Neural crest cell (in vitro differentiated cells): Measurements from ENCODE around the gene CDH16. TPM values are rescaled to one million over a fixed set of nuclear protein-coding genes. Genes with fewer than 3 reads are reported as not detected.

Source experiments
- DNase-seq: peaks from one replicate; pipeline ENCODE4 v3.0.0; 2021; ENCODE audit warnings: low read depth, mixed read lengths, low spot score
- H3K27ac Mint-ChIP-seq: one replicate; pipeline ENCODE4 v1.8.0; 2021; ENCODE audit warnings: mild to moderate bottlenecking, mixed read lengths; ENCODE audit not compliant: unreplicated experiment
- H3K27me3 Mint-ChIP-seq: 2 replicates; pipeline ENCODE4 v1.8.0; 2021; ENCODE audit warnings: low read depth, mild to moderate bottlenecking, mixed read lengths
- H3K36me3 Mint-ChIP-seq: 2 replicates; pipeline ENCODE4 v1.8.0; 2021; ENCODE audit warnings: low read depth, mild to moderate bottlenecking, mixed read lengths
- H3K4me1 Mint-ChIP-seq: 2 replicates; pipeline ENCODE4 v1.8.0; 2021; ENCODE audit warnings: mixed read lengths
- H3K4me3 Mint-ChIP-seq: one replicate; pipeline ENCODE4 v1.8.0; 2021; ENCODE audit warnings: mild to moderate bottlenecking, mixed read lengths
- H3K9me3 Mint-ChIP-seq: 2 replicates; pipeline ENCODE4 v1.8.0; 2021; ENCODE audit warnings: mixed read lengths
- total RNA-seq: library from RNA; stranded (reverse); gene quantifications from 2 replicates; pipeline ENCODE4 v1.2.1, GENCODE V29; 2021
- TF ChIP-seq, protein P1 (sequence below): fragments of 200-600 bp; sonication (generic); conservative IDR thresholded peaks from 2 replicates; pipeline ENCODE4 v1.5.0; 2021; ENCODE audit warnings: antibody characterized with exemption, mild to moderate bottlenecking

Gene CDH16
- total RNA-seq, 1 donor from 2014 or later: not detected

DNA sequence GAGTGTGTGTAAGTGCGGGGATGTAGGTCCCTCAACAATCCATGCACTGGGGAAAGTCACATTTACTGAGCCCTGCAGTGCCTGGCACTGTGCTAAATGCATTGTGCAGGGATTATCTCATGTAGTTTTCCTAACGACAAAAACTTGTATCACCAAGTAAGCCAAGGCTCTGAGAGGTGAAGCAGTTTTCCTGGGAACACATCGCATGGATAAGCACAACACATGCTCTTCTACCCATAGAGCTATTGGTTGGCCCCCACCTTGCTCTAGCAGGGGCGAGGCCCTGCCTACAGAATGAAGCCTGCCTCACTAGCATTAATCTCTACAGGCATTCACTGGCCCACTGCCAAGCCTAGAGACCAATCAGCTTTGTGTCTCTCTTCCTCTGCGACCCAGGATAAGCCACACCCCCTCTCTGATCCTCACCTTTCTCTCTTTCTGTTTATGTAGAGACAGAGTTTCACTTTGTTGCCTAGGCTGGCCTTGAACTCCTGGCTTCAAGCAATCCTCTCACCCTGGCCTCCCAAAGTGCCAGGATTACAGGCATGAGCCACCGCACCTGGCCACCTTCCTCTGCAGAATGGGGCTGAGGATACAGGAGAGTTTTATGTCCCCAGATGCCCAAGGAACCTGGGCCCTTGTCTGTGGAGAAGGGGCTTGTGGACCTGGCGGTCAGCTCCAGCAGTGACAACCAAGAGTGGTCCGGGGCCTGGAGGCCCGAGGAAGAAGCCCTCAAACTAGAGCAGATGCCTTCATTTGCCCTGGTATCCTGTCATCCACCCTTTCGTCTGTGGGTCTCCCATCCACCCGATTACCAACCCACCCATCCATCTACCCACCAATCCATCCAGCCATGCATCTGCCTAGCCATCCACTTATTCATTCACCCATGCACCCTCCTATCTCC lies 12.8 kb downstream of the CDH16 start:
- H3K27ac Mint-ChIP-seq: no peak overlapping the region
- DNase-seq: no peak

DNA sequence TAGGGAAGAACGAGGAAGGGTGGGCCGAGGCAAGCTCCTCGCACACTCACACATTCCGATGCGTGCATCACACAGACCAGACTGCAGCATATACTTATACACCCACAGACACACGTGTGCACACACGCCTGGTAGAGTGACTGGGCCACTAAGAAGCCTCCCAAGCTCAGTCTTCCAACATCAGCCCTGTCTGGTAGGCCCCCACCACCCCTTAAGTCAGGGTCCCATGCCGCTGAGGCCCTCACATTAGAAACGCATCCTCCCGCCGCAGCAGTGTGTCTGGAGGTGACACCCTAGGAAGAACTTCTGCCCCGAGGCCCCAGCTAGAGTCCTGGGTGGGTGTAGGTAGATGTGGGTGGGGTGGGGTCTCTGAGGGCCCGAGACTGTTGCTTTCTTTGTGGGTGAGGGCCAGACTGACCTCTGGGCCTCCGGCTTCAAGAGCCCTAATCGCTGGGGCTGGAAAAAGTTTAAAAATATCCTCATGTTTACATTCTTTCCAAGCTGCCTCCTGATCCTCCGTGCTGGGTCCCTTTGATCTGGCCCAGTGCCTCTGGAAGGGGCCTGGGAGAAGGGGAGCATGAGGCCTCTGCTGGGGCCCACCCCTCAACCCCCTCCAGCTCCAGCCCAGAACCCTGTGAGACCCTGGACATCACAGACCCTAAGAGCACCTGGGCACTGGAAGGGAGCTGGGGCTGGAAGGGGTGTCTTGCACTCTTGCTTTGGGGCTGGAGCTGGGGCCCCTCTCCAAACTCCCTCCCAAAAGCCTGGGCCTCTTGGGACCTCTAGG lies 13.6 kb downstream of the CDH16 start:
- H3K27ac Mint-ChIP-seq: no peak overlapping the region
- H3K27me3 Mint-ChIP-seq: peaks cover 5% of the 10 kb centered on the region
- TF ChIP-seq, protein P1, sequence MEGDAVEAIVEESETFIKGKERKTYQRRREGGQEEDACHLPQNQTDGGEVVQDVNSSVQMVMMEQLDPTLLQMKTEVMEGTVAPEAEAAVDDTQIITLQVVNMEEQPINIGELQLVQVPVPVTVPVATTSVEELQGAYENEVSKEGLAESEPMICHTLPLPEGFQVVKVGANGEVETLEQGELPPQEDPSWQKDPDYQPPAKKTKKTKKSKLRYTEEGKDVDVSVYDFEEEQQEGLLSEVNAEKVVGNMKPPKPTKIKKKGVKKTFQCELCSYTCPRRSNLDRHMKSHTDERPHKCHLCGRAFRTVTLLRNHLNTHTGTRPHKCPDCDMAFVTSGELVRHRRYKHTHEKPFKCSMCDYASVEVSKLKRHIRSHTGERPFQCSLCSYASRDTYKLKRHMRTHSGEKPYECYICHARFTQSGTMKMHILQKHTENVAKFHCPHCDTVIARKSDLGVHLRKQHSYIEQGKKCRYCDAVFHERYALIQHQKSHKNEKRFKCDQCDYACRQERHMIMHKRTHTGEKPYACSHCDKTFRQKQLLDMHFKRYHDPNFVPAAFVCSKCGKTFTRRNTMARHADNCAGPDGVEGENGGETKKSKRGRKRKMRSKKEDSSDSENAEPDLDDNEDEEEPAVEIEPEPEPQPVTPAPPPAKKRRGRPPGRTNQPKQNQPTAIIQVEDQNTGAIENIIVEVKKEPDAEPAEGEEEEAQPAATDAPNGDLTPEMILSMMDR: no peak
- H3K4me1 Mint-ChIP-seq: peaks cover under 1% of the 10 kb centered on the region
- H3K9me3 Mint-ChIP-seq: no peaks in the 10 kb centered on the region
- H3K4me3 Mint-ChIP-seq: no peak overlapping the region
- no peak for DNase-seq
- H3K36me3 Mint-ChIP-seq: no peaks in the 10 kb centered on the region

More for the DNA sequence above, 12.8 kb downstream of the CDH16 start:
- Mint-ChIP-seq H3K27me3 (peaks cover 5% of the 10 kb centered on the region), H3K9me3 (no peaks in the 10 kb centered on the region), H3K4me3 (no peak overlapping the region), H3K36me3 (no peaks in the 10 kb centered on the region), H3K4me1 (no peaks in the 10 kb centered on the region)
- TF ChIP-seq, protein P1: no peak

DNA sequence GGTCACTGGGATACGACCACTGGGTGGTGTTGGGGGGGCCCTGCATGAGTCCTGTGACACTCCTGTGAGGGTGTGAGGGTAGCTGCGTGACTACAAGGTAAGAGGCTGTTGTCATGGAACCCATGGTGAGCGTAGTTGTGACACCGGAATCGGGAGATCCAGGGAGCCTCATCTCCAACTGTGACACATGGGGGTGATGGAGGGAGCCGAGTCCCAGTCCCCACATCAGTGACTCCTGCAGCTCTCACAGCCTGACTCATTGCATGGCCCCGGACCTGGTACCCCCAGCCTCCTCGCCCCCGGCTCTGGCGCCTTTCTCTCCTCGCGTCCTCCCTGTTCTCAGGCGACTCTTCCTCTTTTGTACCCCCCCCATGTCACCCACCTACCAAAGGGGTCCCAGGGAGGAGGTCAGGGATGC lies 14.2 kb downstream of the CDH16 start:
- DNase-seq: no peak
- H3K36me3 Mint-ChIP-seq: no peaks in the 10 kb centered on the region
- H3K27me3 Mint-ChIP-seq: peaks cover 5% of the 10 kb centered on the region
- H3K27ac Mint-ChIP-seq: no peak overlapping the region
- no peak overlapping the region for H3K4me3 Mint-ChIP-seq
- TF ChIP-seq, protein P1: no peak
- H3K9me3 Mint-ChIP-seq: no peaks in the 10 kb centered on the region
- H3K4me1 Mint-ChIP-seq: peaks cover 6% of the 10 kb centered on the region

DNA sequence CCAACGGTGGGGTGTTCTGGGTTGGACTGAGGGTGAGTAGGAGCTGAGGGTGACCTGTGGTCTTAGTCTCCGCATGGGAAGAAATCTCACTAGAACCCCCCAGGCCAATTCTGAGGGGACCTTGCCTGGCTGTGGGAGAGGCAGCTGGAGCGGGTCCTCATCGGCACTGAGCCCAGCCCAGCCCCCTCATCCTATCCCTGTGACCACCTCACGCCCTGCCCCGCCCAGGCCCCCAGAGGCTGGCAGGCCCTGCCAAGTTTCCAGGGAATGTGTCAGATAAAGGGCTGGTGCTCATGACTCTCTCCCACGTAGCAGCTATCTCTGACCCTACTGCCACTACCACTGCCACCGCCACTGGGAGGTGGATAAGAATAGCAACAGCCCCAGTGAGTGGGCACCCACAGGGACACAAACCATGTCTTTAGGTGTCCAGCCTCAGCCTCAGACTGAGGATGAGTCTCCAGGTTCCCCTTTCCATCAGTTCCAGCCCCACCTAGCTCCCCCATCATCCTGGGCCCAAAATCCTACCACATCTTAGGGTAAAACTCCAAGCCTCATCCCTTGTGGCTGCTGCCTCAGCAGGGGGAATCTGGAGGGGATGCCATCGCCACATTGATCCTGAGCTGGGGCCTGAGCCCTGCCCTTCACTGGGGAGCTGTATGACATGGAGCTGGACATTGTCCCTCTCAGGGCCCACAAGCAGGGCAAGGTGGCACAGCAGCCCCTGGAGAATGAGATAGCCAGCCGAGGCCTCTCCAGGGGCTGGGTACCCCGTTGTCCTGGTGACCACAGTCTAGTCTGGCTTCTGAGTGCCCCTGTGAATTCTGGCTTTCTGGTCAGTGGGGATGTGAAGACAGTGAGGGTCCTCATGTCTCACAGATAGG lies 14.9 kb downstream of the CDH16 start:
- Mint-ChIP-seq H3K4me3 (no peak overlapping the region), H3K36me3 (no peaks in the 10 kb centered on the region), H3K4me1 (peaks cover 7% of the 10 kb centered on the region), H3K27me3 (peaks cover 5% of the 10 kb centered on the region), H3K27ac (no peak overlapping the region), H3K9me3 (no peaks in the 10 kb centered on the region)
- no peak for DNase-seq
- TF ChIP-seq, protein P1: no peak
